ENCODE results near the gene SULT6B1. TPM values are rescaled to one million over a fixed set of nuclear protein-coding genes. Genes with fewer than 3 reads are reported as not detected.
"Not testable (repeated sequence)": the region's sequence is repeated elsewhere in the genome, so short reads cannot be mapped to it uniquely, and the experiment has no call there.

The SULT6B1 gene
- total and polyA plus RNA-seq, 11 donors: not detected

- Histone ChIP-seq H3K27ac (peak overlapping the region in 11 of 12 donors; percentile 85 to 96 (median 93)), H3K9me3 (no peaks in the 10 kb centered on the region), H3K4me3 (peak overlapping the region; percentile 64 to 94 (median 86)), H3K4me1 (peaks cover 9 to 46% (median 34%) of the 10 kb centered on the region in 12 donors), H3K27me3 (no peaks in the 10 kb centered on the region), H3K36me3 (peaks cover 0 to 30% (median 26%) of the 10 kb centered on the region in 9 donors)
- WGBS, 4 donors: 0 to 2% (median 2%) methylated on average over 8 of the region's 8 CpGs
- DNase-seq (no peak), ATAC-seq (no peak)
- TF ChIP-seq POLR2A (IDR thresholded peaks at IDR 0.05) (no peak), CTCF (IDR thresholded peaks at IDR 0.05) (no peak)
- intact Hi-C loops (cut with DNase I): loop anchor here in 1 of 10 donors (5.0 kb wide), 1 partner anchor 33 kb away; the partner anchor contains the start of gene CEBPZOS
These were observed 42.1 kb upstream of the SULT6B1 start for GRCh38 chr2:37230581-37230980.

GRCh38 chr2:37228788-37229187 is 40.3 kb upstream of the SULT6B1 start:
- H3K4me1 ChIP-seq: peaks cover 9 to 59% (median 36%) of the 10 kb centered on the region in 12 donors
- H3K36me3 ChIP-seq: peaks cover 0 to 31% (median 27%) of the 10 kb centered on the region in 9 donors
- TF ChIP-seq POLR2A (IDR thresholded peaks at IDR 0.05) (no peak), CTCF (IDR thresholded peaks at IDR 0.05) (no peak)
- ATAC-seq: no peak
- DNase-seq: no peak
- H3K27ac ChIP-seq: no peak overlapping the region
- no peak overlapping the region for H3K4me3 ChIP-seq
- intact Hi-C loops (cut with DNase I): no loop called here
- H3K27me3 ChIP-seq: no peaks in the 10 kb centered on the region
- 92 to 99% (median 97%) methylated on average over 3 of the region's 3 CpGs for WGBS, 4 donors
- H3K9me3 ChIP-seq: no peaks in the 10 kb centered on the region

GRCh38 chr2:37226863-37227262 is 38.4 kb upstream of the SULT6B1 start:
- WGBS, 4 donors: 91 to 95% (median 93%) methylated on average over 4 of the region's 4 CpGs
- Histone ChIP-seq H3K27ac (no peak overlapping the region), H3K9me3 (no peaks in the 10 kb centered on the region), H3K27me3 (no peaks in the 10 kb centered on the region), H3K4me3 (no peak overlapping the region), H3K4me1 (peaks cover 0 to 46% (median 23%) of the 10 kb centered on the region in 12 donors), H3K36me3 (peaks cover 0 to 50% (median 41%) of the 10 kb centered on the region in 9 donors)
- intact Hi-C loops (cut with DNase I): no loop called here
- DNase-seq: no peak
- TF ChIP-seq POLR2A (IDR thresholded peaks at IDR 0.05) (no peak), CTCF (IDR thresholded peaks at IDR 0.05) (no peak)
- no peak for ATAC-seq

- intact Hi-C loops (cut with DNase I); H3K4me3 ChIP-seq; ATAC-seq; DNase-seq; H3K9me3 ChIP-seq; H3K27me3 ChIP-seq; H3K27ac ChIP-seq: not testable (repeated sequence)
- Histone ChIP-seq H3K36me3 (peaks cover 0 to 68% (median 58%) of the 10 kb centered on the region in 9 donors), H3K4me1 (peaks cover 0 to 39% (median 18%) of the 10 kb centered on the region in 12 donors)
- WGBS, 4 donors: 50 to 83% methylated on average over 1 of the region's 2 CpGs; no CpG with 5 or more reads in 2 of the 4 donors
These were observed 36.7 kb upstream of the SULT6B1 start for GRCh38 chr2:37225129-37225528.

GRCh38 chr2:37224063-37224462 is 35.6 kb upstream of the SULT6B1 start:
- H3K9me3 ChIP-seq: no peaks in the 10 kb centered on the region
- intact Hi-C loops (cut with DNase I): no loop called here
- DNase-seq: no peak
- peaks cover 0 to 28% (median 8%) of the 10 kb centered on the region in 12 donors for H3K4me1 ChIP-seq
- ATAC-seq: no peak
- H3K36me3 ChIP-seq: peaks cover 0 to 78% (median 69%) of the 10 kb centered on the region in 9 donors
- TF ChIP-seq POLR2A (IDR thresholded peaks at IDR 0.05): no peak
- no peak for TF ChIP-seq CTCF (IDR thresholded peaks at IDR 0.05)
- 80 to 94% (median 92%) methylated on average over 1 of the region's 1 CpG for WGBS, 4 donors
- no peak overlapping the region for H3K27ac ChIP-seq
- H3K4me3 ChIP-seq: no peak overlapping the region
- no peaks in the 10 kb centered on the region for H3K27me3 ChIP-seq

All from heart left ventricle (tissue), 16 donors.